ENCODE results near the gene TESMIN.

TESMIN gene

DNA sequence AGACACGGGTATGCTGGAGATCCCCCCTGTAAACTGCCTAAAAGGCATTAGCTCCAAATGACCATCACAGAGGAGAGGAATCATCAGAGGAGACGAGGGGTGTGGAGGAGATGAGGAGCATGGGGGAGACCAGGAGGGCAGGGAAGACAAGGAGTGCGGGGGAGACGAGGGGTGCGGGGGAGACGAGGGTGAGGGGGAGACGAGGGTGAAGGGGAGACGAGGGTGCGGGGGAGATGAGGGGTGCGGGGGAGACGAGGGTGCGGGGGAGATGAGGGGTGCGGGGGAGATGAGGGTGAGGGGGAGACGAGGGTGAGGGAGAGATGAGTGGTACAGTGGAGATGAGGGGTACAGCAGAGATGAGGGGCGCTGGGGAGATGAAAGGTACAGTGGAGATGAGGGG lies 84.5 kb downstream of the TESMIN start:
- no peaks in the 10 kb centered on the region for H3K36me3 ChIP-seq (ENCODE audit: control insufficient read depth, insufficient read depth, low read length)
- TF ChIP-seq, protein P1, sequence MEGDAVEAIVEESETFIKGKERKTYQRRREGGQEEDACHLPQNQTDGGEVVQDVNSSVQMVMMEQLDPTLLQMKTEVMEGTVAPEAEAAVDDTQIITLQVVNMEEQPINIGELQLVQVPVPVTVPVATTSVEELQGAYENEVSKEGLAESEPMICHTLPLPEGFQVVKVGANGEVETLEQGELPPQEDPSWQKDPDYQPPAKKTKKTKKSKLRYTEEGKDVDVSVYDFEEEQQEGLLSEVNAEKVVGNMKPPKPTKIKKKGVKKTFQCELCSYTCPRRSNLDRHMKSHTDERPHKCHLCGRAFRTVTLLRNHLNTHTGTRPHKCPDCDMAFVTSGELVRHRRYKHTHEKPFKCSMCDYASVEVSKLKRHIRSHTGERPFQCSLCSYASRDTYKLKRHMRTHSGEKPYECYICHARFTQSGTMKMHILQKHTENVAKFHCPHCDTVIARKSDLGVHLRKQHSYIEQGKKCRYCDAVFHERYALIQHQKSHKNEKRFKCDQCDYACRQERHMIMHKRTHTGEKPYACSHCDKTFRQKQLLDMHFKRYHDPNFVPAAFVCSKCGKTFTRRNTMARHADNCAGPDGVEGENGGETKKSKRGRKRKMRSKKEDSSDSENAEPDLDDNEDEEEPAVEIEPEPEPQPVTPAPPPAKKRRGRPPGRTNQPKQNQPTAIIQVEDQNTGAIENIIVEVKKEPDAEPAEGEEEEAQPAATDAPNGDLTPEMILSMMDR (IDR thresholded peaks at IDR 0.05; ENCODE audit: insufficient read depth, low read length, poor library complexity, severe bottlenecking): no peak
- no peaks in the 10 kb centered on the region for H3K27me3 ChIP-seq (replicated peaks; ENCODE audit: control insufficient read depth, insufficient read depth, low read length)
- DNase-seq (ENCODE audit: extremely low read depth, insufficient read length): no peak
- H3K4me3 ChIP-seq (replicated peaks; ENCODE audit: low read depth, low read length): no peak overlapping the region

DNA sequence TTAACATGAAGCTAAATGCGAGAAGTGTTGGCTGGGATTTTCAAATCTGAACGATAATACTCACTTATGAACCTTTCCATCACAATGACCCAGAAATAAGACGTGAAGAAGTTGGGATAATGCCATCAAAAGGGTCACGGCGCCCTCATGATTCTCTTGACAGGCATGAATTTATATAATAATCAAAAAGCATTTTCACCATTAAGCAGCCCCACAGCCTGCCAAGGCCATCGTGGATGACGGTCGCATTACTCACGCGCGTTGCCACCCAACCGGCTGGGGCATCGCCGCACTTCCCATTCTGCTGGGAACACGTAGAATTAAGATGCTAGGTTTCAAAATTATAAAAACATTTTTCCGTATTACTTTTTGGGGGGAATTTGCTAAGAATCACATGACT lies 85.9 kb downstream of the TESMIN start:
- H3K36me3 ChIP-seq (ENCODE audit: control insufficient read depth, insufficient read depth, low read length): no peaks in the 10 kb centered on the region
- H3K4me3 ChIP-seq (replicated peaks; ENCODE audit: low read depth, low read length): no peak overlapping the region
- peaks cover 1% of the 10 kb centered on the region; the same call in 1 of the 2 replicates for H3K27me3 ChIP-seq (replicated peaks; ENCODE audit: control insufficient read depth, insufficient read depth, low read length)
- no peak for DNase-seq (ENCODE audit: extremely low read depth, insufficient read length)
- TF ChIP-seq, protein P1 (IDR thresholded peaks at IDR 0.05; ENCODE audit: insufficient read depth, low read length, poor library complexity, severe bottlenecking): no peak

DNA sequence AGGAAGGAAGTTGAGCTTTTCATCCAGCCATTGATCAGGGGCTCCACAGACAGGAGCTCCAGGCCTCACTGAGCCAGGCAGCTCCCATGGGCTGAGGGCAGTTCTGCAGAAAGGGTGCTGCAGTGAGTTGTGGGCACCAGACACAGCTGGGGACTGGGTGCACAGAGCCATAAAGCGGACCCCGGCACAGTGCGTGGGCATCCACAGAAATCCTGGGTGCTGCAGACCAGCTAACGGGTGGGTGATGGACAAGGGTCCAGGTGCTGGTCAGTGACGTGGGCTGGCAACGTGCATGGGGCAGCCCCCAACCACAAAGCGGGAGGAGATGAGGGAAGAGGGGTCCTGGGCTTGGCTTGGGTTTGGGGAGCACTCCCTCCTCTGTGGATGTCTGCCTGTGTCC lies 86.4 kb downstream of the TESMIN start:
- no peaks in the 10 kb centered on the region for H3K36me3 ChIP-seq (ENCODE audit: control insufficient read depth, insufficient read depth, low read length)
- no peak overlapping the region for H3K4me3 ChIP-seq (replicated peaks; ENCODE audit: low read depth, low read length)
- DNase-seq (ENCODE audit: extremely low read depth, insufficient read length): no peak
- TF ChIP-seq, protein P1 (IDR thresholded peaks at IDR 0.05; ENCODE audit: insufficient read depth, low read length, poor library complexity, severe bottlenecking): no peak
- H3K27me3 ChIP-seq (replicated peaks; ENCODE audit: control insufficient read depth, insufficient read depth, low read length): peaks cover 1% of the 10 kb centered on the region; the same call in 1 of the 2 replicates

DNA sequence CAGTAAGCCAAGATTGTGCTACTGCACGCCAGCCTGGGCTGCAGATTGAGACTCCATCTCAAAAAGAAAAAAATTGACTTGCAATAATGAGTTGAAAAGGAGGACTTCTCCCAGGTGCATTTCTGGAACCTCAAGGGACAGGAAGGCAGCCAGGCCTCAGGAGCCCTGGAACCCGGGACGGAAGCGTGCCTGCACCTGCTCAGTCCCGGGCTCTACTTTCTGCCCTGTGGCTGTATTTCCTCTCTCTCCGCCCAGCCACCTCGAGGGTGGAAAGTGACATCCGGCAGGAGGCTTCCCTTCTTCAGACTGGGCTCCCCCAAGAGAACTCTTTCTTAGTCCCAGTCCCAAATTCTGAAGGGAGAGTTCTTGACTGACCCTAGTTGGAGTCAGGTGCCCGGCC lies 87.2 kb downstream of the TESMIN start:
- Histone ChIP-seq H3K27me3 (replicated peaks; ENCODE audit: control insufficient read depth, insufficient read depth, low read length) (peaks cover 1% of the 10 kb centered on the region; the same call in 1 of the 2 replicates), H3K4me3 (replicated peaks; ENCODE audit: low read depth, low read length) (no peak overlapping the region), H3K36me3 (ENCODE audit: control insufficient read depth, insufficient read depth, low read length) (no peaks in the 10 kb centered on the region)
- DNase-seq (ENCODE audit: extremely low read depth, insufficient read length): no peak
- TF ChIP-seq, protein P1 (IDR thresholded peaks at IDR 0.05; ENCODE audit: insufficient read depth, low read length, poor library complexity, severe bottlenecking): no peak

DNA sequence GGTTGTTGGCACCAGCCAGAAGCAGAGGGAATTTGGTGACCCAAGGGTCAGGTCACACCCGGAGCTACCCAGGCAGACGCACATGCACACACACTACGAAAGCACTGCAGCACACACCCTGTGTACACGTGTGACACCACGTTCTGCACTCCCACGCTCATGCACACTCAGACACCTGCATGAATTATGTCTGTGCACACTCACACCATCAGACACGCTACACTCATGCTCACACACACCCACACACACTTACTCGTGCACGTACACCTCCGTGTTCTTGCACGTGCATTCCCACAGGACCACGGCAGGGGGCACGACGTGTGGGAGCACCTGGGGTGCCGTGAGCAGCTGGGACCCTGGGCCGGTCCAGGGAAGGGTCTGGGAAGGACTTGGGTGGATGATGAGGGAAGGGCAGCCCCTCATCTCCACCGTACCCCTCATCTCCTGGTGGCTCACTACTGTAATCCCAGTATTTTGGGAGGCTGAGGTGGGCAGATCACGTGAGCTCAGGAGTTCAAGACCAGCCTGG lies 87.8 kb downstream of the TESMIN start:
- H3K36me3 ChIP-seq (ENCODE audit: control insufficient read depth, insufficient read depth, low read length): no peaks in the 10 kb centered on the region
- DNase-seq (ENCODE audit: extremely low read depth, insufficient read length): no peak
- TF ChIP-seq, protein P1 (IDR thresholded peaks at IDR 0.05; ENCODE audit: insufficient read depth, low read length, poor library complexity, severe bottlenecking): no peak
- peaks cover 1% of the 10 kb centered on the region; the same call in 1 of the 2 replicates for H3K27me3 ChIP-seq (replicated peaks; ENCODE audit: control insufficient read depth, insufficient read depth, low read length)
- H3K4me3 ChIP-seq (replicated peaks; ENCODE audit: low read depth, low read length): no peak overlapping the region

All from GM06990 (cell line).